A172 (cell line): ENCODE measurements around the gene OR52B2. TPM values are rescaled to one million over a fixed set of nuclear protein-coding genes. Genes with fewer than 3 reads are reported as not detected.

Source experiments
- DNase-seq: peaks from one replicate; pipeline ENCODE4 v3.0.0-alpha.2; 2015; ENCODE audit warnings: low spot score
- total RNA-seq: library from RNA; depleted of rRNA; stranded (reverse); fragments of >200 nt; shearing (Covaris generic); gene quantifications from 2 replicates; pipeline ENCODE4 v1.2.3, GENCODE V29; 2014; rRNA removed

Gene OR52B2
- total RNA-seq = not detected in 2 replicates

- no peak for DNase-seq
Measured at GRCh38 chr11:6170226-6170625, at the start of gene OR52B2. TSS of gene OR52B2 (minus strand) at chr11:6170326. CDS start at chr11:6170326, 0 bp downstream.

GRCh38 chr11:6219359-6219758, 49.2 kb upstream of the OR52B2 start:
- peak; percentile 98 for DNase-seq

DNA sequence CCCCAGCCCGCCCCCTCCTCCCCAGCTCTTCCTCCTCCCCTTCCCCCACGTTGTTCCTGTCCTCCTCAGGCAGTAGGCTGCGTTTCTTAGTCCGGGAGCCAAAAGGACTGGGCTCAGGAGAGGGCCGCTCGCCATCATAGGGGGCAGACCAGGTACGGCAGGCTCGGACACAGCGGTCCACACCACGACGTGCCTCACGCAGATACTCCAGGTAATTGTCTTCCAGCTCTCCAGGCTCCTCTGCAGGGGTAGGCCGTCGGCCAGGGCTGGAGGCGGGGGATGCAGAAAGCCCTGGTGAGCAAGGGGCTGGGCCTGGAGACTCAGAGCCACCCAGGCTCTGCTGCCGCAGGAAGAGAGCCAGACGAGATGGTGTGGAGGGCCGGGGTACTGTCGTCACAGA, 47.6 kb upstream of the OR52B2 start:
- no peak for DNase-seq

GRCh38 chr11:6216501-6216900, 46.4 kb upstream of the OR52B2 start:
- no peak for DNase-seq

DNA sequence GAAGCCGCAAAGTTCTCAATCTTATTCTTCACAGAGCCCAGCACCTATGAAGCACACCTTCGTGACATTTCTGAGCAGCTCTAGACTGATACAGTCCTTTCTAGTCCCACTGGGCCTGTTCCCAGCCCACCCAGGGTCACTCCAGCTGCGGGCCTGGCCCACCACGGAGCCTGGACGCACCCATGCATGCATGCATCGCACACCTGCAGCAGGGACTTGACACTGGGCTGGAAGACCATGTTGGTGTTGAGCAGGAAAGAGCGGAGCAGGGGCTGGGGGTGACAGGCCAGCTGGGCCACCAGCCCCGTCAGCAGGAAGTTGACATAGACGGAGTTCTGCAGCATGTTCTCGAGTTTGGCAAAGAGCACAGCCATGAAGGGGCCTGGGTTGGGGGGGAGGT, 44.4 kb upstream of the OR52B2 start:
- DNase-seq = no peak

- no peak for DNase-seq
Measured at GRCh38 chr11:6210274-6210955, 40.3 kb upstream of the OR52B2 start.

DNA sequence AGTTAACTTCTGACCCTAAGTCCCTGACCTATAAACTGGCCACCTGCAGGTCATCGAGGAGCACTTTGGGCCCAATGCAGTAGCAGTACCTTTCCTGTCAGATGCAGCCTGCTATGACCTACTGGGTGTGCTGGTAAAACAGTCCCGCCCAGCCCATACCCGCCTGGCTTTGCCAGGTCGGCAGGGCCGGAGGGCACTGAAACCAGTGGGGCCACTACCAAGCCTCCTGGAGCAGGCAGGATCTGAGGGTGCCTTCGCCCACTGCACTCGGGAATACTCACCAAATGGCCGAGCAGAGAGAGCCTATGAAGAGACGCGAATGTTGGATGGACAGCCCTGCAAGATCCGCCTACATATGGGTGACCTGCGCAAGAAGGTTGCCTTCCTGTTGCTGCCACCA, 39.7 kb upstream of the OR52B2 start:
- DNase-seq = no peak

GRCh38 chr11:6206456-6207180, 36.5 kb upstream of the OR52B2 start:
- no peak for DNase-seq

- no peak for DNase-seq
Measured at GRCh38 chr11:6205366-6205765, 35.2 kb upstream of the OR52B2 start, which contains the start of gene C11orf42. TSS of gene C11orf42 (plus strand) at chr11:6205557. CDS start at chr11:6205616, 59 bp downstream.

DNA sequence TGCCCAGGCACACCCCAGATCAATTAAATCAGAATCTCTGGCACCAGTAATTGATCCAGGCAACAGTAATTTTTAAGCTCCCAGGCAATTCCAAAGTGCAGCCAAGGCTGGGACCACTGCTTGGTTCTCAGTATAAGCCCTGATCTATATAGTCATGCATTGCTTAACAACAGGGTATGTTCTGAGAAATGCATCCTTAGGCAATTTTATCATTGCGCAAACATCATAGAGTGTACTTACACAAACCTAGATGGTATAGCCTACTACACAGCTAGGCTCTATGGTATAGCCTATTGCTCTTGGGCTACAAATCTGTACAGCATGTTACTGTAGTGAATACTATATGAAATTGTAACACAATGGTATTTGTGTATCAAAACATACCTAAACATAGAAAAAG, 34.6 kb upstream of the OR52B2 start:
- DNase-seq = no peak

- no peak for DNase-seq
Measured at GRCh38 chr11:6203327-6203726, 33.2 kb upstream of the OR52B2 start.

GRCh38 chr11:6202041-6202440, 31.9 kb upstream of the OR52B2 start:
- no peak for DNase-seq

DNA sequence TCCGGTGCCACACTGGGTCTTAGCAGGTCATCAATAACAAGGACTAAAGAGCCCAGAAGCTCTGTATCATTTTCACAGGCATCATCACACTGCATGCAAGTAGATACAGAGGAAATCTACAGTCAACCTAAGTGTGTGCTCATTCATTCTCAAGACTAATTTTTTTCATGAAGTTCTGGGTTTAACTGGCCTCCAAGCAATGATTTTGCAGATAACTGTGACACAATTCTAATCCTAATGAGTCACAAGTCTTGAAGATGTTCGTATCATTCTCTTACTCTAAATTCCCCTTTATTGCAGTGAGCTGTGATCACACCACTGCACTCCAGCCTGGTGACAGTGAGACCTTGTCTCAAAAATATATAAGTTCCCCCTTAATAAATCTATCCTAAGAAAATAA, 31.4 kb upstream of the OR52B2 start:
- DNase-seq = no peak

DNA sequence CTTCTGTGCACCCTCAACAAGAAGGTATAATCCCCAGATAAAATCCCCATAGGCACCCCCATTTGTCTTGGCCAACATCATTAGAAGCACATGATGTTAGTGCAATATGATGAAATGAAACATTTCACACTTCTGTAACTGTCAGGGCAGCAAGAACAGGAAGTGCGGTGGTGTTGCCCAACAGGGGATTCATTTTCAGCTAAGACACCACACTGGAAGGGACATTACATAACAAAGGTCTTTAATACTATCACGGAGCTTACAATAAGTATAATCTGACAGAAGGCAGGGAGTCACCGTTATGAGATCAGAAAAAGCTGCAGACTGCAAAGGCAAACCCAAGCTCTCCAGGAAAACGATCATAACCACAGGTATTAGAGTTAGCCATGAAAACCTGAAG, 30.8 kb upstream of the OR52B2 start:
- no peak for DNase-seq

DNA sequence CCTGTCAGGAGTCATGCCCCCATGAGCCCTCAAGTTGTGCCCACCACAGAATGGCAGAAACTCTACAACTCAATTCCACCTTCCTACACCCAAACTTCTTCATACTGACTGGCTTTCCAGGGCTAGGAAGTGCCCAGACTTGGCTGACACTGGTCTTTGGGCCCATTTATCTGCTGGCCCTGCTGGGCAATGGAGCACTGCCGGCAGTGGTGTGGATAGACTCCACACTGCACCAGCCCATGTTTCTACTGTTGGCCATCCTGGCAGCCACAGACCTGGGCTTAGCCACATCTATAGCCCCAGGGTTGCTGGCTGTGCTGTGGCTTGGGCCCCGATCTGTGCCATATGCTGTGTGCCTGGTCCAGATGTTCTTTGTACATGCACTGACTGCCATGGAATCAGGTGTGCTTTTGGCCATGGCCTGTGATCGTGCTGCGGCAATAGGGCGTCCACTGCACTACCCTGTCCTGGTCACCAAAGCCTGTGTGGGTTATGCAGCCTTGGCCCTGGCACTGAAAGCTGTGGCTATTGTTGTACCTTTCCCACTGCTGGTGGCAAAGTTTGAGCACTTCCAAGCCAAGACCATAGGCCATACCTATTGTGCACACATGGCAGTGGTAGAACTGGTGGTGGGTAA, 29.2 kb upstream of the OR52B2 start, which contains the start of gene OR52W1:
TSS of gene OR52W1 (plus strand) at position 51 of the 637 bp plus-strand sequence. CDS start at position 51, 0 bp downstream.
- DNase-seq = no peak

DNA sequence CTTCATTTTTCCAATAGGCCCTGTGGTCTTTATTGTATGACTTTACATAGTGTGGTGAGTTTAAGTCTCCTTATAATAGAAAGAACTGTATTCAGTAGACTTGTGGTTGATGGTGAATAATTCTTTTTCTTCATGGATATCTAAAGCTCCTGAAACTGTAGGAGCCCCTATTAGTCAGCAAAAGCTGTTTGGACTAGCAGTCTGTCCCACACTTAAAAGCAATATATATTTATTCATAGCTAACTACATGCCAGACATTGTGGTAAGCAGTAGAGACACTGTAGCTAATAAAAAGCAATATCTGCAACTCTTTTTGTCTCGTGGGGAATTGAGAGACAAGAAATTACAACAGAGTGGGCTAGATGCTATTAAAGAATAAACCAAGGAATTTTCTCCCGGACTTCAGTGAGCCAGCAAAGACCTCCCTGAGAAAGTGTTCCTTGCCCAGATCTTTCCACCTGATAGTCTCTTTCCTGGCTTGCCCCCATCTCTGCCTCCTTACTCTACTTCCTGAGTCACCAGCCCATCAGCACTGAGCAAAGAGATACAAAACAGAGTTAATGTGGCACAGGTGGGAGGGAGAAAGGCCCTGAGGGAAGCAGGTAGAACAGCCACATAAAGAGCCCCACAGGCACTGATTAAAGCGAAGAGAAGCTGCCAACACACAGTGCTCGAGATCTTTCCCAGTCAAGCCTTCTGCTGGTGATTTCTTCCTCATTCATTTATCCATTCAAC, 27.5 kb upstream of the OR52B2 start:
- no peak for DNase-seq

DNA sequence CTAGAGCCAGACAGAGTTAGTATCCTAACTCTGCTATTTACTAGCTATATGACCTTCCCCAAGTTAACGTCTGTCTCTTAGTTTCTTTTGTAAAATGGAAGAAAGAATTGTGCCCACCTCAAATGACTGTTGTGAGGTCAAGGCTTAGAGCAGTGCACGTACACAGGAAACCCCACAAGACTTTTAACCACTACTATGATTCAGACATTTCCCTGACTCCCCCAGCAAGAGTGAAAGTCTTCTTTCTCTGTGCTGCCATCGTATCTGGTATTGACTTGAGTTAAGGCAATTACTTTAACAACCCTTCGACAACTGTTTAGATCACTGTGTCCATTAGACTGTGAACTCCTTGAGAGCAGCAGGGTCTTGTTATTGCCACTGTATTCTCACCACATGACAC, 26.3 kb upstream of the OR52B2 start:
- DNase-seq = no peak

DNA sequence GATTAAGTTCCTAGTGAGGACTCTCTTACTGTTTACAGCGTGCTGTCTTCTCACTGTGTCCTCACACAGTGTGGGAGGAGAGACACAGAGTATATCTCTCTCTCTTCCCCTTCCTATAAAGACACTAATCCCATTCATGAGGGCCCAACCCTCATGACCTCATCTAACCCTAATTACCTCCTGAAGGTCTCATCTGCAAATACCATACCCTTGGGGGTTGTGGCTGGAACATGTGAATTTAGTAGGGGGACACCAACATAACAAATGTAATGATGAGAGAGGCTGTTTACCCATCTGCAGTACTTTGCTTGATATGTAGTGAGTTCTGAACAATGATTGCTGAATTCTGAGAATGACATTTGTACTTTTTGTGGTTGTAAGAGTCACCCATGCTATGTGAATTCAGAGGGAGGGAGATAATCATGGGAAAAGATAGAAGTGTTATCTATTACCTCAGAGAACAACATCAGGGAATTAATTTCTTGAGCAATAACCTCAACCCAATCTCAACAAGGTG, 24.0 kb upstream of the OR52B2 start:
- no peak for DNase-seq

DNA sequence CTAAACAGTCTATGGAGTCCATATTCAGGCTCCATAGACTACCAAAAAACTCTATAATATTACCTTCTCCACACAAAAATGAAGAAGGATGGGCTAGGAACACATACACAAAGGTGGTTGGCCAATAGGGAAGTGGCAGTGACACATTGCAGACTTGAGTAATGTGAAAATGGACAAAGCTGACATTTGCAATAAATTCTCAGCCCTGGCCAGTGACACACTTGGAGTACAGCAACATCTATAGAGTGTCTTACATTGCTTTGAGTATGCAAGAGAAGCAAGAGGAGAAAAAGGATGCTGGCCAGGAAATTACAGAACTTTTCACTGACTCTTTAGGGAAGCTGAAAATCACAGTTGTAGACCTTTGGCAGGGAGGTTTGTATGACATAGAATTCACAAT, 21.6 kb upstream of the OR52B2 start:
- no peak for DNase-seq

- no peak for DNase-seq
Measured at GRCh38 chr11:6175440-6175839, 5.3 kb upstream of the OR52B2 start.

- no peak for DNase-seq
Measured at GRCh38 chr11:6156628-6157359, 13.3 kb downstream of the OR52B2 start.
